Stimulated activated CD8-positive, alpha-beta memory T cell treated with anti-CD3 and anti-CD28 coated beads, Interleukin-12 subunit alpha, Interleukin-12 subunit beta, amount 100 ng/mL, for 4 hours (primary cell): ENCODE results near the gene PNLIPRP3.

ENCODE experiments used
- DNase-seq: peaks from one replicate; pipeline ENCODE4 v3.0.0-alpha.2; 2020; ENCODE audit warnings: low read depth

Gene PNLIPRP3

DNA sequence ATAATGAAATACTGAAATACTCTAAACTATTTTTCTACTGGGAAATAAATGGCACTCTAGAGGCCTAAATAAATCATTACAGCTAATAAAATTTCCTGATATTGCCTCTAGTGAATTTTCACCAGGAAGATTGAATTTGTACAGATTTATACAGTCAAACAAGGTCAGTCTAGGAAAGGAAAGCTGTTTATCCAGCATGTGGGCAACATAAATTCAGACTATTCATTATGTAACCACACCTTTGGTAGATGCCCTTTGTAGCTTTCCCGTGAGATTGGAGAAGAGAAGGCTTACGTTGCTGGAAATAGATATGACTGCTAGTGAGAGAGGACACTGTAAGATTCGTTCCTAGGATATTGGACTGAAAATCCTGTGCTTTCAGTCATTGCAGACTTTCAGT lies 82.9 kb downstream of the PNLIPRP3 start:
- no peak for DNase-seq

DNA sequence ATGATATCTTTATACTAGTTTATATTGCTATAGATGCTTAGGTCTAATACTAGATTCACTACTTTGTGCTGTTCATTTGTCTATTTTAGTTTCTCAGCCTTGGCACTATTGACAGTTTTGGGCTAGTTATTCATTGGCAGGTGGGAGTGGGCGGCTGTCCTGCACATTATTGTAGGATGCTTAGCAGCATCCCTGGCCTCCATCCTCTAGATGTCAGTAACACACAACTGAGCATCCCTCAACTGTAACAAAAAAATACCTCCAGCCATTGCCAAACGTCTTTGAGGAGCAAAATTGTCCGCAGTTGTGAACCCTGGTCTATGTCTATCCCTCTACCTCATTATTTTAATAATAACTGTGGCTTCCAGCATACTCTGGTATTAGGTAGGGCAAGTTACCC lies 83.7 kb downstream of the PNLIPRP3 start:
- no peak for DNase-seq

DNA sequence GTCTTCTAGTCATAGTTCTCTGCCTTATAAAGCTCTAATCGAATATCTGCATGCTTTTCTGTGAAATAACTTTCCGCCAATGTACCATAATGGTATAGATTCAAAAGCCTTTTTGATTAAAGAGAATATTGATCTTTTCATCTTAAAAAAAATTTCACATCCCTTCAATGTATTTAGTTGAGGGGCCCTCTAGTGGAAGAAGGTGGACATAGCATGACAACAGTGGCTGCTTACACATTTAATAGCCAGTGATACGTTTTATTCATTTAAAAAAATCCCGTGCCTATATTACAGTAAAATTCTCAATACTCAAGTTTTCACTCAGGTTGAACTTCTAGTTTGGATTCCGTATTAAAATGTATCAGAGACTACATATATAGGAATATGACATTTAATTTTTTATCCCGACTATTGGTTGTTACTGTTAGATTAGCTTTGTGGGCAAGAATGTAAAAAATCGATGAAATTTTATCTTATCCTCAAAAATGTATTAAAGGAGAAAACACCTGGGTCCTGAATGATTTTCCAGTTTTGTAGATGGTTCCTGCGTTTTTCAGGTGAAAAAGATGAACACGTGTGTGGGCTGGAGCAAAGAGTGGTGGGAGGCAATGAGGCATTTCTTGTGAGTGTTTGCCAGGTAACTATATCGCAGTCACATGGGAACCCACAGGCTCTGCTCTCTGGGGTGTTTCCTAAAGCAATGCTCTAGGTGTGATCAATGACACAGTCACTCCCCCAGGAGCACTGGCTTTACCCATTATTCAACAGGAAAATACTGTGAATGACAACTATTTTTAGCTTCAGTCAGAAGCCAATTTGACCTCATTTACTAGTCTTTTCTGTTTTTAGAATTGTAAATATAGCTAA lies 94.0 kb downstream of the PNLIPRP3 start:
- no peak for DNase-seq

DNA sequence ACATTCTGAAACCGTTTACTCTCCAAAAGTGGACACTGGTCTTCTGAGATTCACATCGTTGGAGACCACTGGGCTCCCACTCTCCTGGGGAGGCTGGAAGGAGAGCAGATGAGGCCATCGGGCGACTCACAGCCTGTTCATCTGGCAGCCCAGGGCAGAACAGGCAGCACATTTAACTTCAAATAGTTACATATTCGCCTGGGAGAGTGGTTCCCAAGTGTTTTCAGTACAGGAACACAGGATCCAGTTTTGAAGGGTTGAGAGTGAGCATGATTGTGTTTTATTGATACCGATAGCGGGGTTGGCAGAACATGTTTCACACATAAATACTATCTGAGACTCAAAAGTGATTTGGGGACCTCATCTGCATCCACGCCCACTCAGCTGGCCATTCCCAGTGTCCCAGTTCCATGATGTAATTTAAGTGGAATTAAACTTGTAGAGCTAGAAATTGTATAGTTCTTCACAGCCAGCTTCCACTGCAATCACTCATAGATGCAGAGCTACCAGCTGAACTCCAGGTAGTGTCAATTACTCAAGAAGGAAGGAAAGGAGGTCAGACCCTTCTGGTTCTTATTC lies 95.2 kb downstream of the PNLIPRP3 start:
- DNase-seq, result no peak

DNA sequence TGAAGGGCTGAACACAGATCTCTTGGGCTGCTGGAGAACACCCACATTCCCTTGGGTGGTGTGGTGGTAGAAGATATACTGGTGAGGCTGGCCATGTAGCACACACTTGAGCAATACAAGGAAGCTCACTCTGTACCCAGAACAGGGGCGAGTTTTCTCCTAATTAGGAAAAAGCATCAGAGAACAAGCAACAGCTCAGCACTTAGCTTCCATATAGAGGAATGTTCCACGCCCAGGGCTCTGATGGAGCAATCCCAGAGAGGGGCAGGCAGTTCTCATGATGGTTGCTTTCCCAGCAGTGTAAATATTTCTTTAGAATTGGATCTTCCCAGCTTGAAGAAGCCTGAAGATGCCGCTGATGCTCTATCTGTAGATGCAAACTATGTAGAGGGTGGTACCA lies 97.1 kb downstream of the PNLIPRP3 start:
- DNase-seq, result no peak

DNA sequence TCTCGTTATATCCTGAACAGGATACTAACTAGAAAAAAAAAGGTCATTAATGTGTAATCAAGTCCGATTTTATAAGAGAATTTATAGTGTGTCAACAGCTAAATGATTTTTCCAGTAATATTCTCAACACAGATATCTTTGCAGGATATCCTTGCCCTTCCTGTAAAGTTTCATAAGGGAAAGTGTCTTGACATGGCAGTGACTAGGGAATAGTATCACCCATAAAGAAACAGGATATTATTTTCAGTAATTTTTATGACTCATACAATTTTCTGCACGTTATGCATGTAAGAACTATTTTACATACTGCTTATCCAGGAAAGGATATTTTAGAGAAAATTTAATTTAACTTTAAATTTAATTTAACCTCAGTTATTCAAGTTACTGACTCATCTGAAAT lies 98.6 kb downstream of the PNLIPRP3 start:
- DNase-seq, result no peak
